HEK293 (cell line): ENCODE results near the gene PLS1.
"Not testable (repeated sequence)": the region's sequence is repeated elsewhere in the genome, so short reads cannot be mapped to it uniquely, and the experiment has no call there.

Experiments
- CTCF ChIA-PET: fragments of 350-600 bp; formaldehyde crosslinking; extraction: SDS; loops from one replicate; lab custom pipeline; 2021; ENCODE audit warnings: antibody characterized with exemption; lab: Yijun Ruan, JAX
- POLR2A ChIA-PET: fragments of 300-600 bp; formaldehyde crosslinking; extraction: SDS; loops from one replicate; lab custom pipeline; 2020; ENCODE audit warnings: antibody characterized with exemption, inconsistent platforms; lab: Yijun Ruan, JAX
- H3K27ac ChIP-seq: fragments of 200-500 bp; sonication (Bioruptor generic); 2 replicates; pipeline ENCODE4 v1.5.1; 2014; ENCODE audit warnings: low read depth, low read length, control low read depth, inconsistent platforms; ENCODE audit errors: extremely low read depth
- H3K36me3 ChIP-seq, 2 experiments: fragments of 200-500 bp in 1 of 2; sonication (Bioruptor generic) in 1 of 2; 1 replicate in 1 of 2; 2 replicates in 1 of 2; pipeline ENCODE4 v1.5.1; 2014 to 2017; ENCODE audit warnings: inconsistent platforms in 2 of 2, low read length in 2 of 2; ENCODE audit not compliant: control insufficient read depth in 2 of 2, insufficient read depth in 1 of 2
- H3K4me1 ChIP-seq: fragments of 200-500 bp; sonication (Bioruptor generic); 2 replicates; pipeline ENCODE4 v1.5.1; 2014; ENCODE audit warnings: mild to moderate bottlenecking, low read length, inconsistent platforms; ENCODE audit not compliant: control insufficient read depth, insufficient read depth
- H3K4me3 ChIP-seq: 2 replicates; pipeline ENCODE4 v1.5.1; 2011; ENCODE audit warnings: low read depth, mild to moderate bottlenecking, control low read depth, low read length, moderate library complexity
- H3K9me3 ChIP-seq: fragments of 200-500 bp; sonication (Bioruptor generic); 2 replicates; pipeline ENCODE4 v1.5.1; 2014; ENCODE audit warnings: low read depth, low read length, inconsistent platforms; ENCODE audit not compliant: control insufficient read depth, insufficient read depth
- HOXD13 ChIP-seq: sonication (generic); formaldehyde crosslinking; IDR thresholded peaks from 2 replicates; pipeline ENCODE4 v1.8.0; 2022; ENCODE audit warnings: missing genetic modification reagents, borderline replicate concordance
- SALL2 ChIP-seq: fragments of 450-650 bp; formaldehyde crosslinking; IDR thresholded peaks from 2 replicates; pipeline ENCODE4 v1.5.0; 2017; ENCODE audit warnings: missing biosample characterization, mild to moderate bottlenecking, missing genetic modification characterization, borderline replicate concordance
- SCRT2 ChIP-seq: fragments of 450-650 bp; formaldehyde crosslinking; IDR thresholded peaks from 2 replicates; pipeline ENCODE4 v1.5.1; 2016; ENCODE audit warnings: missing biosample characterization, missing genetic modification characterization
- SP2 ChIP-seq: fragments of 450-650 bp; formaldehyde crosslinking; IDR thresholded peaks from 2 replicates; pipeline ENCODE4 v1.5.1; 2016; ENCODE audit warnings: missing biosample characterization, missing genetic modification characterization
- ZBTB17 ChIP-seq: fragments of 450-650 bp; formaldehyde crosslinking; IDR thresholded peaks from 2 replicates; pipeline ENCODE4 v1.5.1; 2016; ENCODE audit warnings: missing biosample characterization, missing genetic modification characterization
- ZBTB48 ChIP-seq: fragments of 450-650 bp; formaldehyde crosslinking; IDR thresholded peaks from 2 replicates; pipeline ENCODE4 v1.5.1; 2016; ENCODE audit warnings: missing biosample characterization, missing genetic modification characterization
- ZFP37 ChIP-seq: fragments of 450-650 bp; formaldehyde crosslinking; IDR thresholded peaks from 2 replicates; pipeline ENCODE4 v1.5.1; 2016; ENCODE audit warnings: missing biosample characterization, missing genetic modification characterization
- ZNF140 ChIP-seq: fragments of 450-650 bp; formaldehyde crosslinking; IDR thresholded peaks from 2 replicates; pipeline ENCODE4 v1.5.1; 2016; ENCODE audit warnings: missing biosample characterization, missing genetic modification characterization
- ZNF175 ChIP-seq: fragments of 450-650 bp; formaldehyde crosslinking; IDR thresholded peaks from 2 replicates; pipeline ENCODE4 v1.5.1; 2016; ENCODE audit warnings: missing biosample characterization, missing genetic modification characterization
- ZNF2 ChIP-seq: fragments of 450-650 bp; formaldehyde crosslinking; IDR thresholded peaks from 2 replicates; pipeline ENCODE4 v1.5.1; 2016; ENCODE audit warnings: missing biosample characterization, missing genetic modification characterization
- ZNF544 ChIP-seq: fragments of 450-650 bp; formaldehyde crosslinking; IDR thresholded peaks from 2 replicates; pipeline ENCODE4 v1.5.0; 2017; ENCODE audit warnings: missing biosample characterization, missing genetic modification characterization
- ZNF600 ChIP-seq: fragments of 450-650 bp; formaldehyde crosslinking; IDR thresholded peaks from 2 replicates; pipeline ENCODE4 v1.5.1; 2016; ENCODE audit warnings: missing biosample characterization, missing genetic modification characterization
- ZNF654 ChIP-seq: fragments of 450-650 bp; formaldehyde crosslinking; IDR thresholded peaks from 2 replicates; pipeline ENCODE4 v1.5.1; 2016; ENCODE audit warnings: low read depth, missing biosample characterization, missing genetic modification characterization
- ZNF660 ChIP-seq: fragments of 450-650 bp; IDR thresholded peaks from 2 replicates; pipeline ENCODE4 v1.5.1; 2018; ENCODE audit warnings: missing biosample characterization, mild to moderate bottlenecking, missing genetic modification characterization
- ZNF843 ChIP-seq: fragments of 450-650 bp; formaldehyde crosslinking; IDR thresholded peaks from 2 replicates; pipeline ENCODE4 v1.5.1; 2016; ENCODE audit warnings: missing biosample characterization, missing genetic modification characterization
- TF ChIP-seq, protein P1 (sequence below): fragments of 450-650 bp; formaldehyde crosslinking; IDR thresholded peaks from 2 replicates; pipeline ENCODE4 v1.5.1; 2016; ENCODE audit warnings: missing biosample characterization, missing genetic modification characterization
- TF ChIP-seq, protein P2 (sequence below): fragments of 450-650 bp; formaldehyde crosslinking; IDR thresholded peaks from 2 replicates; pipeline ENCODE4 v1.5.1; 2016; ENCODE audit warnings: missing biosample characterization, missing genetic modification characterization
- TF ChIP-seq, protein P3 (sequence below): fragments of 450-650 bp; formaldehyde crosslinking; IDR thresholded peaks from 2 replicates; pipeline ENCODE4 v1.5.1; 2016; ENCODE audit warnings: missing biosample characterization, missing genetic modification characterization
- TF ChIP-seq, protein P4 (sequence below): fragments of 450-650 bp; formaldehyde crosslinking; IDR thresholded peaks from 2 replicates; pipeline ENCODE4 v1.5.1; 2017; ENCODE audit warnings: missing biosample characterization, missing genetic modification characterization
- TF ChIP-seq, protein P5 (sequence below): fragments of 450-650 bp; formaldehyde crosslinking; IDR thresholded peaks from 2 replicates; pipeline ENCODE4 v1.5.1; 2017; ENCODE audit warnings: missing biosample characterization, missing genetic modification characterization

PLS1 gene

DNA sequence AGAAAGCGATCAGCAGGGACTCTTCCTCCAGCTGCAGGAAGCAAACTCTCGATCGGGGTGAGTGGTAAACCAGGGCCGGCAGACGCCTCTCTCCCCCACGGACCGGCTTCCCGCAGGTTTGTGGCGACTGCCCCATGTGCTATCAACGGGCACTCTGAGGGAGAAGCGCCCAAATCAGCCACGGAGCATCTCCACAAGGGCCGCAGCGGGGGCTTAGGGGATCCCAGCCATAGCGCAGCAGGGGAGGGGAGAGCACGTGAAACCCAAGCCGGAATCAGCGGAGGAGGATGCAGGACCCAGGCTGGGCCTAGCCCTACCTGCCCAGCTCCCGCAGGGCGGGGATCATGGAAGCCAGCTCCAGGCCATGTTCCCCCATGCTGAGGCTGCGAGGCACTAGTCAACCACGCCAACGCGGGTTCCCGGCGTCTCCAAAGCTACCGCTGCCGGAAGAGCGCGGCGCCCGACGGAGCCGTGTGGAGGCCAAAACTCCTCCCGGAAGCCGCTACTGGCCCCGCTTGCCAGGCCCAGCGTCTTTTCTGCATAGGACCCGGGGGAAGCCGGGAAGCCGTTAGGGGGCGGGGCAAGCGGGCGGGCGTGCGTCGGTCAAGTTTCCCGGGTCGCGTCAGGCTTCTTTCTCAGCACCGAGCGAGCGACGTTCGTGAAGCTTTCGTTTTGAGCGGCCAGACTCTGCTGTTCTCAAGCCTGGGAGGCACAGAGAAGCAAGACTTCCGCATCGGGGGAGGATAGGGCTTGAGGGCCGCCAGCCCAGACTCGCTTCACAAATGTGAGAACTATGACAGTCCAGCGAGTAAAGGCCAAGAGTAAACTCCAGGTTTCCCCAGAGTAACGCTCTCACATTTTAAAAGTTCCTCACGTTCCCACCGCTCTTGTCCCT lies 17.6 kb upstream of the PLS1 start, which contains the start of gene ATR (continued):
- TF ChIP-seq, protein P1, sequence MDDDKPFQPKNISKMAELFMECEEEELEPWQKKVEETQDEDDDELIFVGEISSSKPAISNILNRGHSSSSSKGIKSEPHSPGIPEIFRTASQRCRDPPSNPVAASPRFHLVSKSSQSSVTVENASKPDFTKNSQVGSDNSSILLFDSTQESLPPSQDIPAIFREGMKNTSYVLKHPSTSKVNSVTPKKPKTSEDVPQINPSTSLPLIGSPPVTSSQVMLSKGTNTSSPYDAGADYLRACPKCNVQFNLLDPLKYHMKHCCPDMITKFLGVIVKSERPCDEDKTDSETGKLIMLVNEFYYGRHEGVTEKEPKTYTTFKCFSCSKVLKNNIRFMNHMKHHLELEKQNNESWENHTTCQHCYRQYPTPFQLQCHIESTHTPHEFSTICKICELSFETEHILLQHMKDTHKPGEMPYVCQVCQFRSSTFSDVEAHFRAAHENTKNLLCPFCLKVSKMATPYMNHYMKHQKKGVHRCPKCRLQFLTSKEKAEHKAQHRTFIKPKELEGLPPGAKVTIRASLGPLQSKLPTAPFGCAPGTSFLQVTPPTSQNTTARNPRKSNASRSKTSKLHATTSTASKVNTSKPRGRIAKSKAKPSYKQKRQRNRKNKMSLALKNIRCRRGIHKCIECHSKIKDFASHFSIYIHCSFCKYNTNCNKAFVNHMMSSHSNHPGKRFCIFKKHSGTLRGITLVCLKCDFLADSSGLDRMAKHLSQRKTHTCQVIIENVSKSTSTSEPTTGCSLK (tag by site-specific recombination) = no peak
- TF ChIP-seq, protein P2, sequence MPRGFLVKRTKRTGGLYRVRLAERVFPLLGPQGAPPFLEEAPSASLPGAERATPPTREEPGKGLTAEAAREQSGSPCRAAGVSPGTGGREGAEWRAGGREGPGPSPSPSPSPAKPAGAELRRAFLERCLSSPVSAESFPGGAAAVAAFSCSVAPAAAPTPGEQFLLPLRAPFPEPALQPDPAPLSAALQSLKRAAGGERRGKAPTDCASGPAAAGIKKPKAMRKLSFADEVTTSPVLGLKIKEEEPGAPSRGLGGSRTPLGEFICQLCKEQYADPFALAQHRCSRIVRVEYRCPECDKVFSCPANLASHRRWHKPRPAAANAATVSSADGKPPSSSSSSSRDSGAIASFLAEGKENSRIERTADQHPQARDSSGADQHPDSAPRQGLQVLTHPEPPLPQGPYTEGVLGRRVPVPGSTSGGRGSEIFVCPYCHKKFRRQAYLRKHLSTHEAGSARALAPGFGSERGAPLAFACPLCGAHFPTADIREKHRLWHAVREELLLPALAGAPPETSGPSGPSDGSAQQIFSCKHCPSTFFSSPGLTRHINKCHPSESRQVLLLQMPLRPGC (tag by site-specific recombination) = 0 out of 2 replicates have a peak, but pooled peaks have one; percentile 28
- peak; percentile 70 for TF ChIP-seq ZBTB48 (tag by site-specific recombination)
- TF ChIP-seq ZNF544 (tag by site-specific recombination) = no peak
- TF ChIP-seq ZNF175 (tag by site-specific recombination) = no peak
- peak; percentile 78 for TF ChIP-seq SP2
- TF ChIP-seq SALL2 (tag by site-specific recombination) = no peak
- peak; percentile 94; the same call in 1 of the 2 replicates for TF ChIP-seq ZFP37 (tag by site-specific recombination)
- TF ChIP-seq, all 188 proteins: peak for 82

DNA sequence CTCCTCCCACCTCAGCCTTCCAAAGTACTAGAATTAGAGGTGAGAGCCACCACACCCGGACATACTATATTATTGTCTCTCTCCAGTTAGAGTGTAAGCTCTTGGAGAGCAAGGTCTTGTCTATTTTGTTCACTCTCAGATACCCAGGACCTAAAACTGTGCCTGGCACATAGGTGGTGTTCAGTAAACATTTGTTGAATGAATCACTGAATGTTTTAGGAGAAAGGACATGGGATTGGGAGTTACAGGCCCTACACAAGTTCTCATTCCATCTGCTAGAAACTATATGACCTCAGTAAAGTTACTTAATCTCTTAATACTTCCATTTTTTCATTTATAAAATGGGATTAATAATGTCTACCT lies 16.2 kb upstream of the PLS1 start:
- H3K9me3 ChIP-seq = no peaks in the 10 kb centered on the region
- H3K27ac ChIP-seq = no peak overlapping the region
- CTCF ChIA-PET = interaction anchor here (0.6 to 1.3 kb wide), 4 partner anchors 13 to 323 kb away, joined by 3 to 4 read pairs (median 4); no protein-coding TSS in a partner anchor
- 0 out of 2 replicates have a peak, but pooled peaks cover 2% of the 10 kb centered on the region for H3K4me1 ChIP-seq
- TF ChIP-seq ZBTB17 (tag by site-specific recombination) = 0 out of 2 replicates have a peak, but pooled peaks have one; percentile 1
- TF ChIP-seq, protein P3, sequence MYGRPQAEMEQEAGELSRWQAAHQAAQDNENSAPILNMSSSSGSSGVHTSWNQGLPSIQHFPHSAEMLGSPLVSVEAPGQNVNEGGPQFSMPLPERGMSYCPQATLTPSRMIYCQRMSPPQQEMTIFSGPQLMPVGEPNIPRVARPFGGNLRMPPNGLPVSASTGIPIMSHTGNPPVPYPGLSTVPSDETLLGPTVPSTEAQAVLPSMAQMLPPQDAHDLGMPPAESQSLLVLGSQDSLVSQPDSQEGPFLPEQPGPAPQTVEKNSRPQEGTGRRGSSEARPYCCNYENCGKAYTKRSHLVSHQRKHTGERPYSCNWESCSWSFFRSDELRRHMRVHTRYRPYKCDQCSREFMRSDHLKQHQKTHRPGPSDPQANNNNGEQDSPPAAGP (tag by site-specific recombination) = no peak
- no peak overlapping the region for H3K4me3 ChIP-seq
- POLR2A ChIA-PET = no interaction called here
- H3K36me3 ChIP-seq = no peaks in the 10 kb centered on the region

DNA sequence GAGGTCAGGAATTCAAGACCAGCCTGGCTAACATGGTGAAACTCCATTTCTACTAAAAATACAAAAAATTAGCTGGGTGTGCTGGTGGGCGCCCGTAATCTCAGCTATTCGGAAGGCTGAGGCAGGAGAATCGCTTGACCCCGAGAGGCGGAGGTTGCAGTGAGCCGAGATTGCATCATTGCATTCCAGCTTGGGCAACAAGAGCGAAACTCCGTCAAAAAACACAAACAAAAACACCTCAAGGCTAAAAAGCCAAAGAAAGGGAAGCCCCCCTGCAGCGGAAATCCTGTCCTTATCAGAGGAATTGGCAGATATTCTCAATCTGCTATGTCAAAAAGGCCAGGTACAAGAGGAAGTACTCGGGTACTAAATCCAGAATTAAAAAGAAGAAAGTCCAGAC lies 15.1 kb upstream of the PLS1 start:
- H3K9me3 ChIP-seq, H3K4me1 ChIP-seq, POLR2A ChIA-PET, H3K4me3 ChIP-seq, H3K36me3 ChIP-seq, H3K27ac ChIP-seq: not testable (repeated sequence)
- CTCF ChIA-PET = interaction anchor here (1.1 to 1.3 kb wide), 3 partner anchors 12 to 322 kb away, joined by 3 to 4 read pairs (median 4); no protein-coding TSS in a partner anchor

DNA sequence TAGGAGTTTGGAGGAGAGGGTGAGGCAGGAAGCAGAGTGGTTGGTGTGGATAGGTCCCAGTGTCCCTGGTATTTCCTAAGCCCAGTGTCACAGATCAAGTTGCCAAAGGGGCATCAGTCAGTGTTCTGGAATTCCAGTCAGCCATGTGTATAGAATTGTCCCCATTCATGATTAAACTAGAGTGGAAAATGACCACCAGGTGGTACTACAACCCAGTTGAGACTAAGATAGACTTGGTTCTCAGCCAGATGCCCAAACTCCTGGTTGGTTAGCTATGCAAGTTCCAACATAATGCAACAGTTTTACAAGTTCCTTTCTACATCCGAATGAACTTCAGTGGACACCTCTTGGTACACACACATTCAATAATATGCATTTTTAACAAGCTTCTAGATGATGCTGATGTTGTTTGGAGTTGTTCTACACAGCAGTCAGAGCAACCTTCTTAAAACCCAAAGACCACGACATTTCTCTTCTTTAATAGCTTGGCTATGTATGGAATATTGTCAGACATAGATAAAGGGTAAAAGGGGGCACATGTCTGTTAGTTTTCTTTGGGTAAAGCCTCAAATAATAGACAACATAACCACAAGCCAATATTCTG lies 9.3 kb upstream of the PLS1 start:
- no peak overlapping the region for H3K27ac ChIP-seq
- no peaks in the 10 kb centered on the region for H3K4me1 ChIP-seq
- no peaks in the 10 kb centered on the region for H3K36me3 ChIP-seq
- ChIA-PET POLR2A (interaction anchor here (0.8 kb wide), 1 partner anchor 137 kb away, joined by 3 read pairs; the partner anchor contains the start of gene TRPC1), CTCF (interaction anchor here (0.6 to 1.9 kb wide), 20 partner anchors 11 to 461 kb away, joined by 3 to 24 read pairs (median 4); partner anchors contain the start of gene TRPC1)
- no peaks in the 10 kb centered on the region for H3K9me3 ChIP-seq
- no peak overlapping the region for H3K4me3 ChIP-seq
- TF ChIP-seq ZNF2 (no peak), ZNF660 (tag by site-specific recombination) (peak; percentile 85), ZNF843 (tag by site-specific recombination) (no peak), SCRT2 (peak; percentile 89), ZNF600 (peak; percentile 93), HOXD13 (CRISPR knock-in tag) (no peak), ZNF140 (tag by site-specific recombination) (no peak), ZNF654 (tag by site-specific recombination) (peak; percentile 87)
- TF ChIP-seq, protein P4, sequence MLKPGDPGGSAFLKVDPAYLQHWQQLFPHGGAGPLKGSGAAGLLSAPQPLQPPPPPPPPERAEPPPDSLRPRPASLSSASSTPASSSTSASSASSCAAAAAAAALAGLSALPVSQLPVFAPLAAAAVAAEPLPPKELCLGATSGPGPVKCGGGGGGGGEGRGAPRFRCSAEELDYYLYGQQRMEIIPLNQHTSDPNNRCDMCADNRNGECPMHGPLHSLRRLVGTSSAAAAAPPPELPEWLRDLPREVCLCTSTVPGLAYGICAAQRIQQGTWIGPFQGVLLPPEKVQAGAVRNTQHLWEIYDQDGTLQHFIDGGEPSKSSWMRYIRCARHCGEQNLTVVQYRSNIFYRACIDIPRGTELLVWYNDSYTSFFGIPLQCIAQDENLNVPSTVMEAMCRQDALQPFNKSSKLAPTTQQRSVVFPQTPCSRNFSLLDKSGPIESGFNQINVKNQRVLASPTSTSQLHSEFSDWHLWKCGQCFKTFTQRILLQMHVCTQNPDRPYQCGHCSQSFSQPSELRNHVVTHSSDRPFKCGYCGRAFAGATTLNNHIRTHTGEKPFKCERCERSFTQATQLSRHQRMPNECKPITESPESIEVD (tag by site-specific recombination) = no peak
- TF ChIP-seq, protein P5, sequence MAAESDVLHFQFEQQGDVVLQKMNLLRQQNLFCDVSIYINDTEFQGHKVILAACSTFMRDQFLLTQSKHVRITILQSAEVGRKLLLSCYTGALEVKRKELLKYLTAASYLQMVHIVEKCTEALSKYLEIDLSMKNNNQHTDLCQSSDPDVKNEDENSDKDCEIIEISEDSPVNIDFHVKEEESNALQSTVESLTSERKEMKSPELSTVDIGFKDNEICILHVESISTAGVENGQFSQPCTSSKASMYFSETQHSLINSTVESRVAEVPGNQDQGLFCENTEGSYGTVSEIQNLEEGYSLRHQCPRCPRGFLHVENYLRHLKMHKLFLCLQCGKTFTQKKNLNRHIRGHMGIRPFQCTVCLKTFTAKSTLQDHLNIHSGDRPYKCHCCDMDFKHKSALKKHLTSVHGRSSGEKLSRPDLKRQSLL = no peak
